Peyer's patch (tissue), 4 donors: ENCODE measurements around the gene AGAP1. TPM values are rescaled to one million over a fixed set of nuclear protein-coding genes. Genes with fewer than 3 reads are reported as not detected.

Source experiments
- DNase-seq, 3 donors: peaks; one replicate each; pipeline ENCODE4 v3.0.0-alpha.2; 2017 to 2019
- H3K27ac ChIP-seq, 4 donors: fragments of 200-600 bp; sonication (generic); one replicate each; pipeline ENCODE4 v1.5.1; 2016 to 2019
- H3K27me3 ChIP-seq, 2 donors: fragments of 200-600 bp; sonication (generic); one replicate each; pipeline ENCODE4 v1.5.1; 2019
- H3K36me3 ChIP-seq, 3 donors: fragments of 200-600 bp; sonication (generic); one replicate each; pipeline ENCODE4 v1.5.1; 2016 to 2019
- H3K4me1 ChIP-seq, 4 donors: fragments of 200-600 bp; sonication (generic); one replicate each; pipeline ENCODE4 v1.5.1; 2016 to 2019
- H3K4me3 ChIP-seq, 4 donors: fragments of 200-600 bp; sonication (generic); 1 replicate in 3 of 4; 2 replicates in 1 of 4; pipeline ENCODE4 v1.5.1; 2016 to 2019; ENCODE audit warnings: mild to moderate bottlenecking in 1 of 4
- H3K9me3 ChIP-seq, 4 donors: fragments of 200-600 bp; sonication (generic); one replicate each; pipeline ENCODE4 v1.5.1; 2016 to 2019; ENCODE audit warnings: mild to moderate bottlenecking in 1 of 4
- CTCF ChIP-seq, 6 experiments: fragments of 450-650 bp in 4 of 6; fragments of 200-600 bp in 2 of 6; sonication (generic) in 1 of 6; IDR thresholded peaks; one replicate each; pipeline ENCODE4 v1.5.1; 2017 to 2019; ENCODE audit warnings: antibody characterized with exemption in 6 of 6, mild to moderate bottlenecking in 3 of 6, moderate library complexity in 1 of 6
- POLR2A ChIP-seq, 2 donors: fragments of 450-650 bp; IDR thresholded peaks; one replicate each; pipeline ENCODE4 v1.5.1; 2017; ENCODE audit warnings: antibody characterized with exemption in 2 of 2, mild to moderate bottlenecking in 2 of 2, moderate library complexity in 2 of 2
- total RNA-seq, 4 donors: library from RNA; depleted of rRNA; stranded (reverse); fragments of >200 nt; gene quantifications; one replicate each; pipeline ENCODE4 v1.1.0, GENCODE V29; 2016

AGAP1 gene
- total RNA-seq, 4 donors from 2014 or later, result 55.7 to 79.1 (median 66.9) TPM

DNA sequence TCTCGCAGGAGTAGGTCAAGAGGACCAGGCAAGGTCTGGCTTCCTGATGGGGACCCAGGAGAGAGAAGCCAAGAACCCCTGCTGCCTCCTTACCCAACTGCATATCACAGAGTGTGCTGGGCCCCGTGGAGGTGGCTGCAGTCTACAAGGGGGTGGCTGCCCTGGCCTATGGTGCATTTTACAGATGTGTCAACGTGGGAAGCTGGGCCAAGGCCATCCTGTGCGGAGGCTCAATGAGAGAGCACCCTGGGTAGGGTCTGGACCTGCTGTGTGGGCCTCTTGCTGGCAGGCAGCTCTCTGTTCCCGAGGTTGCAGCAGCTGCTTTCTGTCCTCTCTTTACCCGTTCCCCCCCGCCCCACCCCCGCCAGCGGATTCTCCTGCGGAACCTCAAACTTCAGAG is 612.9 kb downstream of the AGAP1 start:
- Histone ChIP-seq H3K4me1 (no peaks in the 10 kb centered on the region), H3K4me3 (no peak overlapping the region), H3K36me3 (no peaks in the 10 kb centered on the region), H3K9me3 (no peaks in the 10 kb centered on the region), H3K27me3 (no peaks in the 10 kb centered on the region), H3K27ac (no peak overlapping the region)
- peak in 1 of 3 donors; percentile 33 for DNase-seq
- TF ChIP-seq POLR2A (IDR thresholded peaks at IDR 0.05) (no peak), CTCF (IDR thresholded peaks at IDR 0.05) (no peak)

DNA sequence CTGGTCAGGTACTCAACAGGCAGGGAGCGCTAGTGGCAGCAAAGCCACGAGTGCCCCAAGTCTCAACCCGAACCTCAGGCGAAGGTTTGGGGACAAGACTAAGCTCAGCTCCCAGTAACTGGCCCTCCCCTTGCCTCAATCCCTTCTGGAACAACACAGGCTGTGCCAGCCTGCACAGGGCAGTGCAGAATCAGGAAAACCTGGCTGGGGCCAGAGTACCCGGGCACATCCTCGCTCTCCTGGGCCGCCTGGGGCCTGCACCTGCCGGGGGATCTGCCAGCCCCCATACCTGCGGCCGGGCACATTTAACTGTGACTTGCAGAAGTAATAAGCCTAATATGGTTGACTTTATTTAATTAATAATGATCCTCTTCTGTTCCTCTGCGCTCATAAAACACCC is 613.7 kb downstream of the AGAP1 start:
- Histone ChIP-seq H3K4me1 (no peaks in the 10 kb centered on the region), H3K36me3 (no peaks in the 10 kb centered on the region), H3K4me3 (no peak overlapping the region), H3K9me3 (no peaks in the 10 kb centered on the region), H3K27ac (no peak overlapping the region), H3K27me3 (no peaks in the 10 kb centered on the region)
- DNase-seq, result peak in 1 of 3 donors; percentile 14
- no peak for TF ChIP-seq POLR2A (IDR thresholded peaks at IDR 0.05)

DNA sequence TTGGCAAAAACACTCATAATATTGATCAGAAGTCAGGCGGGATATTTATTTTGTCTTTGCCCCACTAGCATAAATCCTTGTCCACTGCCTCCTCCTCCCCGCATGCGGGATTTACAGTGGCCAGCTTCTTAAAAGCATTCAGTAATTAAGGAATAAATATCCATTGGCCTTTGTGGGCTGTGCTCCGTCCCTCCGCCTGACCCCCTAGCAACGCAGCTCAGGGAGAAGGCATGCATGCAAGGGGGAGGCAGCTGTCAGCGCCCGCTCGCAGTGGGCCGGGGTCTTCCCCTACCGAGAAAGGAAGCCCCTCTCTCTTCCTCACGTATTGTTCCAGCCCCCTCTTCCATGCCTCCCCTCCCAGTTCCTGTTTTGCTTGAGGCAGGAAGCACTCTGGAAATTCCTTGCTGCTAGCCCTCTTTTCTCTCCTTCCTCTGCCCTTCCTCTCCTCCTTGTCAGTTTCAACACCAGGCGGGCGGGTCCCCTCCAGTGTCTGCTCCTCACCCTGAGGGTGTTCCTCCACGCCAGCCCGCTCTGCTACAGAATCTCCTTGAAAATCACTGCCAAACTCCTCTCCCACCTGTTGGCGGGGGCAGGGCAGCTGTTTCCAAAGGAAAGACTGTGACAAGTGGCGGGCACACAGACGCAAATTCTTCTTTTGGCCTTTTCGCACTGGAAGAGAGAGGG is 614.2 kb downstream of the AGAP1 start:
- no peak for DNase-seq
- Histone ChIP-seq H3K4me3 (no peak overlapping the region), H3K9me3 (no peaks in the 10 kb centered on the region), H3K4me1 (no peaks in the 10 kb centered on the region), H3K27me3 (no peaks in the 10 kb centered on the region), H3K36me3 (no peaks in the 10 kb centered on the region), H3K27ac (no peak overlapping the region)
- no peak for TF ChIP-seq CTCF (IDR thresholded peaks at IDR 0.05)
- no peak for TF ChIP-seq POLR2A (IDR thresholded peaks at IDR 0.05)

GRCh38 chr2:236109061-236109460 is 615.2 kb downstream of the AGAP1 start:
- H3K4me1 ChIP-seq, result no peaks in the 10 kb centered on the region
- H3K27ac ChIP-seq, result no peak overlapping the region
- no peaks in the 10 kb centered on the region for H3K9me3 ChIP-seq
- H3K36me3 ChIP-seq, result no peaks in the 10 kb centered on the region
- H3K4me3 ChIP-seq, result no peak overlapping the region
- no peaks in the 10 kb centered on the region for H3K27me3 ChIP-seq
- no peak for DNase-seq
- TF ChIP-seq POLR2A (IDR thresholded peaks at IDR 0.05), result no peak
- TF ChIP-seq CTCF (IDR thresholded peaks at IDR 0.05), result no peak

- DNase-seq, result no peak
- Histone ChIP-seq H3K27me3 (no peaks in the 10 kb centered on the region), H3K27ac (no peak overlapping the region), H3K36me3 (no peaks in the 10 kb centered on the region), H3K4me3 (no peak overlapping the region), H3K9me3 (no peaks in the 10 kb centered on the region), H3K4me1 (no peaks in the 10 kb centered on the region)
- TF ChIP-seq CTCF (IDR thresholded peaks at IDR 0.05) (no peak), POLR2A (IDR thresholded peaks at IDR 0.05) (no peak)
Measured at GRCh38 chr2:236109473-236109872, 615.6 kb downstream of the AGAP1 start.

- DNase-seq, result no peak
- Histone ChIP-seq H3K36me3 (no peaks in the 10 kb centered on the region), H3K27ac (no peak overlapping the region), H3K27me3 (no peaks in the 10 kb centered on the region), H3K4me3 (no peak overlapping the region), H3K9me3 (no peaks in the 10 kb centered on the region), H3K4me1 (no peaks in the 10 kb centered on the region)
- TF ChIP-seq POLR2A (IDR thresholded peaks at IDR 0.05), result no peak
- TF ChIP-seq CTCF (IDR thresholded peaks at IDR 0.05), result no peak
Measured at GRCh38 chr2:236112466-236112865, 618.6 kb downstream of the AGAP1 start.
